HFFc6 (cell line): ENCODE data around the gene MAP2K2. TPM values are rescaled to one million over a fixed set of nuclear protein-coding genes. Genes with fewer than 3 reads are reported as not detected.

Experiments used
- DNase-seq: peaks from one replicate; pipeline ENCODE4 v3.0.0-alpha.2; 2018
- H3K27ac Mint-ChIP-seq: 2 replicates; pipeline ENCODE4 v1.8.0; 2020; ENCODE audit warnings: mild to moderate bottlenecking, mixed read lengths
- H3K27me3 Mint-ChIP-seq: 2 replicates; pipeline ENCODE4 v1.8.0; 2021; ENCODE audit warnings: mild to moderate bottlenecking, moderate library complexity, mixed read lengths; ENCODE audit not compliant: insufficient read depth
- H3K36me3 Mint-ChIP-seq: 2 replicates; pipeline ENCODE4 v1.8.0; 2021; ENCODE audit warnings: low read depth, mixed read lengths
- H3K4me1 Mint-ChIP-seq: 2 replicates; pipeline ENCODE4 v1.8.0; 2020; ENCODE audit warnings: low read depth, mixed read lengths
- H3K4me3 Mint-ChIP-seq: 2 replicates; pipeline ENCODE4 v1.8.0; 2020; ENCODE audit warnings: mild to moderate bottlenecking, moderate library complexity, mixed read lengths
- H3K9me3 Mint-ChIP-seq: 2 replicates; pipeline ENCODE4 v1.8.0; 2020; ENCODE audit warnings: mild to moderate bottlenecking, mixed read lengths
- CTCF ChIP-seq: fragments of 200-600 bp; sonication (generic); IDR thresholded peaks from 2 replicates; pipeline ENCODE4 v1.5.0; 2021; ENCODE audit warnings: antibody characterized with exemption, mild to moderate bottlenecking
- total RNA-seq, 6 experiments: library from RNA; stranded (reverse); fragmentation: NEBNext Ultra II Directional; extraction: Animal tissue kit (Norgen Biotek cat#: 25700); gene quantifications; 2 replicates in 1 of 6; 3 replicates in 5 of 6; pipeline ENCODE4 v1.2.3, GENCODE V29; 2021

The MAP2K2 gene
- total RNA-seq, 6 experiments from 2014 or later, result 175 to 209 (median 187) TPM

DNA sequence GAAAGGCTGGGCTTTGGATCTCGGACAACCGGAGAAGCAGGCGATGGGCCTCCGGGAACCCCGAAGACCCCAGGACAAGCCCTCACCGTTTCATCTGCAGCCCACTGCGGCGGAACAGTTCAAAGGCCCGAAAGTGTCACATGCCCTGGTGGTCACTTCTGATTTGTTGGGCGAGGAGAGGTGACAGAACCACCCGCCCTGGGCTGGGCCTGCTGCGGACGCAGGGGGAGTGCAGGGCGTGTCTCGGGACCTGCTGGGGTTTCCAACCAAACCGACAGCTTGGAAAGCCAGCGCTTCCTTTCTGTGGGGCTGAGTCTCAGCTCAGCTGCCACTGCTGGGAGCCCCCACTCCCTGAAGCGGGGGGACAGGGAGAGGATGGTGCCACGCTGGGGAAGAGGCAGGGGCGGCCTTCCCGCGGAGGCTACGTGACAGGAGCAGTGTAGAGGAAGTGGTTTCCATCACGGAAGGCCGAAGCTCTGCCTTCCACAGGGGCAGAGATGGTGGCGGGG lies 34.5 kb downstream of the MAP2K2 start:
- Mint-ChIP-seq H3K9me3 (no peaks in the 10 kb centered on the region), H3K36me3 (no peaks in the 10 kb centered on the region), H3K27ac (no peak overlapping the region), H3K4me1 (no peaks in the 10 kb centered on the region), H3K4me3 (no peak overlapping the region), H3K27me3 (no peaks in the 10 kb centered on the region; the same call in none of the 2 replicates)
- no peak for DNase-seq
- no peak for TF ChIP-seq CTCF

DNA sequence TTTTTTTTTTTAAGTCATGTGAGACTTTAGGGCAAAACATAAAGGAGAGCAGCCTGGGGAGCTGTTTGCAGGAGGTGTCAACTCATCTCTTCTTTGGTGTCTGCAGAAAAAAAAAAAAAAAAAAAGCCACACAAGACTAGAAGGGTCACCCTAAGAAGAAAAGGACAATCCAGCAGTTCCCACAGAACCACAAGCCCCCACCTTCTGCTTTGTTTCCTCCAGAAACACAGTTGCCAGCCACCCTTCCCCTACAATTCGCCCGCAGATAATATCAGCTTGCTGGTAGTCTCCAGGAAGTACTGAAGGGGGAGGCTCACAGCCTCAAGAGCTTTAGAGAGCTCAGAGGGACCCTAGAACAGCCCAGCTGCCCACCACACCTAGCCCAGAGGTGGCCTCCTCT lies 34.9 kb downstream of the MAP2K2 start:
- no peaks in the 10 kb centered on the region; the same call in none of the 2 replicates for H3K27me3 Mint-ChIP-seq
- no peaks in the 10 kb centered on the region for H3K4me1 Mint-ChIP-seq
- no peak overlapping the region for H3K27ac Mint-ChIP-seq
- no peaks in the 10 kb centered on the region for H3K36me3 Mint-ChIP-seq
- no peak overlapping the region for H3K4me3 Mint-ChIP-seq
- H3K9me3 Mint-ChIP-seq, result no peaks in the 10 kb centered on the region
- no peak for DNase-seq
- TF ChIP-seq CTCF, result no peak

DNA sequence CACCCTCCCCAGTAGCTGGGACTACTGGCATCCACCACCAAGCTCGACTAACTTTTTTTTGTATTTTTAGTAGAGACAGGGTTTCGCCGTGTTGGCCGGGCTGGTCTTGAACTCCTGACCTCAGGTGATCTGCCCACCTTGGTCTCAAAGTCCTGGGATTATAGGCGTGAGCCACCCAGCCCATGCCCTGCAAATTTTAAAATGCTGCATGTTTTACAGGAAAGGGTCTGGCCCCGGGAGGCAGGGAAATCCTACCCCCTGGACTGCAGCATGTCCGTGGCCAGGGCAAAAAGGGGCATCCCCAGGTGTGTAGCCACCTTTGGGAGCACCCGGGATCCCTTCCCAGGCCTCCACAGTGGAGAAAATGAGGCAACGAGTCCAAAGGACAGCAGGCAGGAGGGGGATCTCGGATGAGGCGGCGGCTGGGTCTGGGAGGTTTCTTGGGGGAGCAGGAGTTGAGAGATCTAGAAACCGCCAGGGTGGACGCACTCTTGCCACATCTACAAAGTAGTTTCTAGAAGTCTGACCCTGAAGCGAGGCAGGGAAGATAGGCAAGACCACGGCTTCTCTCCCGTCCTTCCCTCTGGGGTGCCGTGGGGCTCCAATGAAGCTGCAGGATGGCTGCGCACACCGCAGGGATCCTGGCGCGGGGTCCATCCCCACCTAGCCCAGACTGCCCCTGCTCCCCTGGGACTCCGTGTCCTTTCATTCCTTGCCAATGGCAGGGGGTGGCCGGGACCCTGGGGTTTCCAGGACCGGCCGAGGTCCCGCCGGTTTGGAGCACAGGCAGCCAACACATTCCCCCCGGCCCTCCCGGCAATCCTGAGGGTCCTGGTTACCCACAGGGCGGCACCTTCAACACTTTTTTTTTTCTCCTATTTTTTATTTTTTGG lies 35.9 kb downstream of the MAP2K2 start:
- TF ChIP-seq CTCF, result no peak
- H3K4me3 Mint-ChIP-seq, result no peak overlapping the region
- no peak overlapping the region for H3K27ac Mint-ChIP-seq
- H3K4me1 Mint-ChIP-seq, result no peaks in the 10 kb centered on the region
- no peaks in the 10 kb centered on the region; the same call in none of the 2 replicates for H3K27me3 Mint-ChIP-seq
- DNase-seq, result no peak
- H3K9me3 Mint-ChIP-seq, result no peaks in the 10 kb centered on the region
- no peaks in the 10 kb centered on the region for H3K36me3 Mint-ChIP-seq

GRCh38 chr19:4086411-4086867 lies 37.5 kb downstream of the MAP2K2 start:
- no peaks in the 10 kb centered on the region for H3K4me1 Mint-ChIP-seq
- no peak for TF ChIP-seq CTCF
- H3K27ac Mint-ChIP-seq, result no peak overlapping the region
- H3K27me3 Mint-ChIP-seq, result peaks cover 3% of the 10 kb centered on the region
- H3K36me3 Mint-ChIP-seq, result no peaks in the 10 kb centered on the region
- H3K4me3 Mint-ChIP-seq, result no peak overlapping the region
- DNase-seq, result no peak
- no peaks in the 10 kb centered on the region for H3K9me3 Mint-ChIP-seq

DNA sequence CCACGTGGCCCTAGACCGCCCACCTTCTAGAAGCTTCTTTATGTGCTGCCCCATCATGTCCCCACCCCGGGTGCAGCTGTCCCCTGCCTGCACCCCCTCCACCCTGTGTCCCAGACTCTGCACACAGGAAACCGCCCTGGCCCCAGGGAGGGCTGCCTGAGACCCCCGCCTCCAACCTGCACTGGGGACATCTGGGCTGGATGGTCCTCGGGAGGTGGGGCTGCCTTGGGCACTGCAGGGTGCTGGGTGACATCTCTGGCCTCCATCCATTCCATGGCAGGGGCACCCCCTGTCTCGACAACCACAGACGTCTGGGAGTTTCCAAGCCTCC lies 39.4 kb downstream of the MAP2K2 start:
- no peak for DNase-seq
- no peak overlapping the region for H3K27ac Mint-ChIP-seq
- no peak overlapping the region for H3K4me3 Mint-ChIP-seq
- H3K27me3 Mint-ChIP-seq, result peaks cover 3% of the 10 kb centered on the region
- H3K4me1 Mint-ChIP-seq, result no peaks in the 10 kb centered on the region
- no peaks in the 10 kb centered on the region for H3K36me3 Mint-ChIP-seq
- H3K9me3 Mint-ChIP-seq, result no peaks in the 10 kb centered on the region
- no peak for TF ChIP-seq CTCF
